ENCODE results near the gene TOM1.
A peak's percentile ranks its signal among the peaks of the same experiment; 100 is the strongest.
"Not testable (repeated sequence)": the region's sequence is repeated elsewhere in the genome, so short reads cannot be mapped to it uniquely, and the experiment has no call there.

The TOM1 gene

DNA sequence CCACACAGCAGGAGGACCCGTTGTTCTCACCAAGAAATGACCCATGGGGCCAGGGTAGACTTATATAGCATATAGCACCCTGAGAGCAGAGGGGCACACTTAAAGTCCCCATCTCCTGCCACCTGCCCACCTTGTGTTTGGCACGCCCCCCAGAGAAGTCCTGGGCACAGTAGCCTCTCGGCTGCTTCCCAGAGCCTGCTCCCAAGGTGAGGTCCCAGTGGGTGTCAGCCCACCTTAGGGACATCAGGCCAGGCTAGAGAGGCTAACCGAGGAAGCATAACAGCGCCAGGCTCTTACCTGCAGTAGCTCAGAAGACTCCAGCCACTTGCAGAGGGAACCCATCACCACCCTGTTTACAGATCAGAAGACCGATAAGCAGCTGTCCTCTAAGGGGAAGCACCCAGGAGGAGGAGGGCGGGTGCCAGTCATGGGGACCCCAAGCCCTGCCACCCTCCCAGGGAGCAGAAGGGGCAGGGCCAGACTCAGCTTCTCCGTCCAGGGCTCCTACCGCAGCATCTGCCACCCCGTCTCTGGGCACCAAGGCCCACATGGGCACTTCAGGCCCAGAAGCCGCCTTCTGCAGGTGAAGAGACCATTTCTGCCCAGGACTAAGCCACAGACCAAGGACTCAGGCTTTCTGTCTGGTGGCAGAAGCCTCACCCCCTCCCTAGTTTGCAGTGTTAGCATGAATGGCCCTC lies 46.3 kb downstream of the TOM1 start:
- DNase-seq (ENCODE audit: low read depth, low spot score): no peak

DNA sequence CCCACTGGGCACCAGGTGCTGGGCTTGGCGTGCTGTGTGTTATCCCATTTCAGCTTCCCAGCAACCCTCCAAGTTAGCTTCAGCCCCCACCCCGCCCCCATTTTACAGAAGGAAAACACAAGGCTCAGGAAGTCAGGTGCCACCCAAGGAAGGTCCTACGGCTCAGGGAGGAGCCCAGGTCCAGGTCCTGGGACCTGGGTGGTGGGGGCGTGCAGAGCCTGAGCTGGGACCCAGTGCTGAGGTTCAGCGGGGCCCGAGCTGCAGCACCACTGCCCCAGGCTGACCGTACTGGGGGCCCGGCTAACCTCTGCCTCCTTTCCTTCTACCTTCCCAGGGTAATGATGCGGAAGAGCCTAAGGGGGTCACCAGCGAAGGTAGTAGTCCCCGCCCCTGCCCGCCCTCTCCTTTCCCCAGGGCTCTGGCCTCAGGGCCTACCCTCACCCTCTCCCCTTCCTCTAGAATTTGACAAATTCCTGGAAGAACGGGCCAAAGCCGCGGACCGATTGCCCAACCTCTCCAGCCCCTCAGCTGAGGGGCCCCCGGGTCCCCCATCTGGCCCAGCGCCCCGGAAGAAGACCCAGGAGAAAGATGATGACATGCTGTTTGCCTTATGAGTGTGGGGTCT lies 47.0 kb downstream of the TOM1 start:
- peak; percentile 64 for DNase-seq (ENCODE audit: low read depth, low spot score)

DNA sequence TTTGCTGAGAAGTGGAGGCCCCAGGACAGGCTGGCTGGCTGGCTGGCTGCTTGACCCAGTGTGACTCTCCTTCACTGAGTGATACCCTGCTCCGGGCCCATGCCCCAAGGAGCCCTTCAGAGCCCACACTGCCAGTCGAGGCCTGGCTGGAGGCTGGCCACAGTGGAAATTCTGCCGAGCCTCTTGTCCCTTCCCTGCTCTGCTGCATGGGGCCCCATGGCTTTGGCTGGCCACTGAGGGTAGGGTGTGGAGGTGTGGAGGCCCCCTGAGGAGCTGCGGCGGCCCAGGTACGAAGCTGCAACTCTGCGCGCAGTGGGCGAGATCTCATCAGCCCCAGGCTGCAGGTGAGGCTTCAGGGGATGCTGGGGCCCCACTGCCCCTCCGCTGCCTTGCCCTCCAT lies 47.8 kb downstream of the TOM1 start:
- no peak for DNase-seq (ENCODE audit: low read depth, low spot score)

DNA sequence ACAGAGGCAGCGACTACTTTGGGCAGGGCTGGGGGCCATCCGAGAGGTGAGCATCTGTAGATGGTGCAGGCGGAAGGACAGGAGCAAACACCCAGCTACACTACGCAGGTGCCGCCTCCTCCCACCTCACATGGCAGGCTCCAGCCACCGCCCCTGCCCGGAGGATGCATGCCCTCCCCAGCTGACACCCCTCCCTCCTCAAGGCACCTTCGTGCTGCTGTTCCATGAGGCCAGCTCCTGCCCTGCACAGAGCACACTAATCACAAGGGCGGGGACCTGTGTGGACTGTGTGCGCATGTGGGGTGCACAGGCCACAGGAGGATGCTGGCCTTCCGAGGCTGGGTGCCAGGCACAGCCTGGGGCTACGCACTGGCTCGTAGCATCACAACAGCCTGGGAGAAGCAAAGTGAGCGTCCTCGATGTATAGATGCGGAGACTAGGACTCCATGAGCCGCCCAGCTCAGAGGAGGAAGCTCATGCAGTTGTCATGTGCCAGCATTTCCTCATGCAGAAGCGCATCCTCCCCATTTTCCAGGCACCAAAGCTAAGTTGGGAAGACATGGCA lies 48.4 kb downstream of the TOM1 start:
- DNase-seq (ENCODE audit: low read depth, low spot score): no peak

DNA sequence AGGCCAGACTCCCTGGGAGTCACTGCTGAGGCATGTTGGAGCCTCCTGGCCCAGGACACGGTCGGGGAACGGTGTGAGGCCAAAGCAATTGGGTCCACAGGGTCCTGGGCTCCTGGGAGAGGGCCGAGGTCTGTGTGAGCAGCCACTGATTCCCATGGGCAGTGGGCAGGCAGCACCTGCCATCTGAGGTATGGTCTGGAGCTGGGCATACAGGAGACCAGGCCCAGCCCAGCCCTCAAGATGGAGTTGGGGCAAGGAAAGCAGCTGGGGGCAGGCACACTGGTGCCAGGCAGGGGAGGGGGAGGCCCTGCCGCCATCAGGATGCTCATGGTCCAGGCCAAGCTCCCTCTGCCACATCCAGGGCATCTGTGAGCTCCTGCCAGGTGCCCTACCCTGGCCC lies 49.0 kb downstream of the TOM1 start:
- no peak for DNase-seq (ENCODE audit: low read depth, low spot score)

DNA sequence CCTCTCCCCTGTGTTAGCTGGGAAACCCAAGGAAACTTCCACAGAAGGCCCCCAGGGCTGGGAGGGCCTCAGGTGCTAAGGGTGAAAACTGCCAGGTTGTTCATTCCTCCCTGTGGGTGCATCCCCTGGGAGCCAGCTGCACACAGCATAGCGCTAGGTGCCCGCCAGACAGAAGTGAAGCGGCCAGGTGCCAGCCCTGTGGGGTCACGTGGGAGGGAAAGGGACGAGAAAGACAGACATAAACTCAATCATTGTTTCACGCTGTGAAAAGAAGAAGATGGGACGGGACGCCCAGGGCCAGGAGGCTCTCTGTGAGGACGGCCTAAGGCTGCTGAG lies 49.6 kb downstream of the TOM1 start:
- DNase-seq (ENCODE audit: low read depth, low spot score): no peak

DNA sequence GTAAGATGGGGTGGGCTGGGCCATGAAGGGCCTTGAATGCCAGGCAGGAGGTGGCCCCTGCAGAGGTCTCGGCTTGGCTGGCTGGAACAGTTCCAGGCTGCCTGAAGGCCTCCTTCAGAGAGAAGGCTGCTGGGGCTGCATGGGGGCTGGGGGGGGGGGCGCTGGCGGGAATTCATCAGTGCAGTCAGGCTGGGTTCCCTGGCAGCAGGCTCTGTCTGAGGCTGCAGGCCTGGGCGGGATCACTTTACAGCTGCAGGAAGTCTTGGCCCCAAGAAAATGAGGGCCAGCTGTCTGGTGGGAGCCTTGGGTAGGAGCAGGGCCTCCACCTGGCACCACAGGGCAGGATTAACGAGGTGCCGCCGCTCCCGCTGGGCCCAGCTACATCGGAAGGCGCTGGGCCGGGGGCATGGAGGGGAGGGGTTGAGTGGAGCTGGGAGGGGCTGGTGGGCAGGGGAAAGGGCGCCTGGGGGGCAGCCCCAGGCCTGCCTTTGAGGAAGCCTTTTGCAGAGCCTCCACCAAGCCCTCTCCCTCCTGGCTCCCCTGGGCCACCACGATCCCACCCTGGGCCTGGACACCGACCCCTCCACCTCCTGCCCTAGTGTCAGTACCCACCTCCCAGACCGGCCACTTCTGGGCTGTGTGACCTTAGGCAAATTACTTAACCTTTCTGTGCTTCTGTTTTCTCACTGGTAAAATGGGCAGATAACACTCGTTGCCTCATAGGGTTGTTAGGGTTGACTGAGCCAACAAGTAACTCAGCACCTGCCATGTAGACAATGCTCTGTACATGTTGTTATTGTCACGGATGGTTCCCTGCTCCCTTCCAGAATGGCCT lies 50.2 kb downstream of the TOM1 start:
- DNase-seq (ENCODE audit: low read depth, low spot score): no peak

DNA sequence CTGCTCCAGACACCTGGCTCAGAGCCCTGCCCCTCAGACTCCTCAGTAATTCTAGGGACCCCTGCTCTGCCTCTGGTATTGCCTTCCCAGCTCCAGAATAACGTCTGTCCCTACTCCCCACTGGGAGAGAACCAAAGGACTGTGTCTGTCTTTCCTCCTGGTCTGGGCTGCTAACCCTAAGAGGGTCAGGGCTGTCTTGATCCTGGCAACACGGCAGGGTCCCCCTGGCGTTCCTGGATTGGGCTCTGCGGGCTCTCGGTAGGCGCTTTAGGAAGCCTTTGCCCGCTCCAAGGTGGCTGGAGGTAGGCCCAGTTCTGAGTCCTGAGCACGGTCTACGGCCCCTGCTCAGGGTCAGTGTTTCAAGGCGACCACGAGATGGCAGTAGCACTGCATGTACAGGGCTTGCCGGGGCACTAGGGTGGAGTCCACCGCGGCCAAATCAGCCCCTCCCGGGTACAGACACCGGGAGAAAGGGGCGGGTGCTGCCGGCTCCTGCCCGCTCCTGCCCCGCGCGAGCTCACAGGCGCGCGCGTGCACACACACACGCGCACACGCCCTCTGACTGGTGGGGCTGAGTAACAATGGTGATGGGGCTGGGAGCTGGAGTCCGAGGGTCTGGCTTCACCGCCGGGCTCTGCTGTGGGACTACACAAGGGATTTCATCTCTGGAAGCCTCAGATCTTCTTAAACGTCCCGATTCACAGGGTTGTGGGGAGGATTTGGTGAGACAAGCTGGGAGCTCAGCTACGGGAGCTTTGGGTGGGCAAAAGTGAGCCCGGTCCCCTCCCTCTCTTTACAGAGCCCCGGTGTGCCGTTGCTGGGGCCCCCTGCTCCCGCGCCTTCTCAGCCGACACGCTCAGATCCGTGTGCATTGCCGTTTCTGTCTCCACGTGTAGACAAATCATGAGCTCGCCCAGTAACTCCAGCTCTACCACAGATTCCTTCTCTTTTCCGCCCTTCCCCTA lies 51.1 kb downstream of the TOM1 start:
- peak; percentile 94 for DNase-seq (ENCODE audit: low read depth, low spot score)

DNA sequence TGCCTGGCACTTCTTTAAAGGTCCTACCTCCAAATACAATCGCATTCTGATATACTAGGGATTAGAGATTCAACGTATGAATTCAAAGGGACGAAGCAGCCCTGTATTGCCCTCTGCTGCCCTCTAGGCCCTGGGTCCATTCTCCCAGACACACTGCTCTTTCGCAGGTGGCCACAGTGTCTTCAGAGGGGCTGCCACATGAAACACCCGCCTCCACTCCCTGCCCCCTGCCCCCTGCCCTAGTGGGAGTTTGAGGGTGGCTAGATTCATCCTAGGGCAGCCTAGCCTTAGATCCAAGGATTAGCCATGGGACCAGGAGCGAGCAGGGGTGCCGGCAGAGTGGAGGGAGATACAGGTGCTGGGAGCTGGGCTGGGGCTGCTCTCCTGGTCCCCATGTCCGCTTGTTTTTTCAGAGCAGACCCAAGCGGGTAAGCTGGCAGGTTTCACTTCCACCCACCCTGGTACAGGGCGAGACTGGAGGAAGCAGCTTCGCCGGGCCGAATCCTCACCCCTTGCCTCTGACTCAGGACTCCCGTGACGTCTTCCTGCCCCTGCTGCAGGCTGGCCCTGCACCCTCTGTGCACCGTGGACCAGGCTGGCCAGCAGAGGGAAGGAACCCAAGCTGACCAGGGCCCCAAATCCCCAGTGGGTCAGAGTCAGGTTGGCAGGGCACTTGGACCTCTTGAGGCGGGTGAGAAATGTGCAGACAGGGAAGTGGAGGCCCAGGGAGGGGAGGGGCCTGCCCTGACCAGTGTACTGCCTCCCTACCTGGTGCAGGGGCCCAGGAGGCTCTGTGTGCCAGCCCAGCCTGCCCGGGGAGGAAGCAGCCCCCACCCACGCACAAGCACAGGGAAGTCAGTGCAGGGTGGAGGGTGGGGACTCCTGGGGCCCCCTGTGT lies 52.8 kb downstream of the TOM1 start:
- peak; percentile 52 for DNase-seq (ENCODE audit: low read depth, low spot score)

DNA sequence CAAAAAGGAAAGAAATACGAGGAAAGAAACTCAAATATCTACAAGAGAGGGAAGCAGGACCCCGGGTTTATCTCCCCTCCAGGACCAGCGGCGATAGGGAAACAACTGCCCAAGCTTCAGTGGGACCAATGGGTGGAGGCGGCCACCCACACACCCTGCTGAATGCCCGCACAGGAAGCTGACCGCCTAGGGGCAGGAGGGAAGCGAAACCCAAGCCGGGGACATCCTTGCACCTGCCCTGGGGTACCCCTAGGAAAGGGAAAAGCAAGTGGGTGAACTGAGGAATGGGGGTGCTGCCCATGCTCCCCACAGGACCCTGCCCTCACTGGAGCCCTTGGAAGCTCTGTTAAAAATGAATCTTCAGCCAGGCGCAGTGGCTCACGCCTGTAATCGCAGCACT lies 53.6 kb downstream of the TOM1 start:
- DNase-seq (ENCODE audit: low read depth, low spot score): no peak

DNA sequence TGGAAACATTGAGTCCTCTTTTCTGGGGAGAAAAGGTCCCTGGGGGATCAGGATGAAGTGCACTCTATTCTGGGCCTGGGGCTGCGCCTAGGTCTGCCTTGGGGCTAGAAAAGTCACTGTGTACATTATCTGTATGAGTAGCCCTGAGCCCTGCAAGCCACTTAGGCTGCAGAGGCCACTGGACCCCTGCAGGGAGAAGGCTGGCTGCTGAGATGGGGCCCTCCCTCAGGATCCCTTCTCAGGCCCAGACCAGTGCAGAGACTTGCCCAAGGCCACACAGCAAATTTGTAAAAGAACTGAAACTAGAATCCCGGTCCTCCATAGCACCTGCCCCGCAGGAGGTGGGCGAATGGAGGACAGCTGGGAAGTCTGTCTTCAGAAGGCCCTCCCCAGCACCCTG lies 54.4 kb downstream of the TOM1 start:
- DNase-seq (ENCODE audit: low read depth, low spot score): no peak

DNA sequence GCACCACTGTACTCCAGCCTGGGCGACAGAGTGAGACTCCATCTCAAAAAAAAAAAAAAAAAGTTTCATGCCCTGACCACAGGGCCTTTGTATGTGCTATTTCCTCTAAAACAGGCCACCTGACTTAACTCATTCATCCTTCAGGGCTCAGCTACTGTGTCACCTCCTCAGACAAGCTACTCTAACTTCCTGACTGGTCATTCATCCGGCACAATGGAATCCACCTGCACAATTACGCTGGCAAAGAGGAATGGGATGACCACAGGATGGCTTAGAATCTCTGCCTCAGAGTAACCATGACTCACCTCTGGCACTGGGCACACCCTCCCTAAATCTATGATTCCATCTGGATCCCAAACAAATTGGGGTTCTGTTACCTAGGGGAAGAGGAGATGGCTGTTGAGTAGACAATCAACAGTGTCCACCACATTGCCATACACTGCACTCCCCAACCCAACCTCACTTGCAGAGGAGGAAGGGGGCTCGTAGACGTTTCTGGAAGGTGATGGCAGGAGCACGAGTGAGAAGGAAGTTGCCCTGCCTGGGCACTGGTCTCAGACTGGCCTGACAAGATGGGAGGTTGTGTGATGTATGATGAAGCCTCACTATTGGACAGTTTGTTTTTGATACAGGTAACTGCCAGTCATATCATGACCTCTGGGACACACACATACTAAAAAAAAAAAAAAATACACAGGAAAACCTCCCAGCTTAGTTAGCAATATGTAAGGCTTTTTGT lies 58.4 kb downstream of the TOM1 start:
- DNase-seq (ENCODE audit: low read depth, low spot score): no peak

DNA sequence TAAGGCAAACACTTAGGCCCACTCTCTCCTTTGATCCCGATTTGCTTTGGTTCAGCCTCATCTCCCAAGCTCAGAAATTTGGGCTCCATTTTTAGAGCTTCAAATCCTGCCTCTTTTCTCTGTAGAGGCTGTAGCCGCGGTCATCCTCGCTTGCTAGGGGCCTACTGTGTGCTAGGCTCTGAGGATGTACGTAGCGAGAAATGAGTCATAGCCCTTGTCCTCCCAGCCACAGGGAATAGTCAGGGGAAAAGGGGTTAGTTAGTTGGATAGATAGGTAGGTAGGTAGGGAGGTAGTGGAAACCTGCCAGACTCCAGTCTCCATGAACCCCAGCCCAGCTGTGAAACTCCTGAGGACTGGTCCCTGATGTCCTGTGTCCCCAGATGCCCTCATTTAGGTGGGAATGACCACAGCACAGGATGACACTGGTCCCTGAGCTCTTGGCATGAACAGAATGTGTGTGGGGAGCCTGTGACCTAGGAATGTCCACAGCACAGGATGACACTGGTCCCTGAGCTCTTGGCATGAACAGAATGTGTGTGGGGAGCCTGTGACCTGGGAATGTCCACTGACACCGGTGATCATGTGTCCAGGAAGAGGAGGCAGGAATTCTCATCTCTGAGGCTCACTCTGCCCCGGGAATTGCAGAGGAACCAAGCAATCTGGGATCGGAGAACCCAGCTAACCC lies 59.8 kb downstream of the TOM1 start:
- no peak for DNase-seq (ENCODE audit: low read depth, low spot score)

DNA sequence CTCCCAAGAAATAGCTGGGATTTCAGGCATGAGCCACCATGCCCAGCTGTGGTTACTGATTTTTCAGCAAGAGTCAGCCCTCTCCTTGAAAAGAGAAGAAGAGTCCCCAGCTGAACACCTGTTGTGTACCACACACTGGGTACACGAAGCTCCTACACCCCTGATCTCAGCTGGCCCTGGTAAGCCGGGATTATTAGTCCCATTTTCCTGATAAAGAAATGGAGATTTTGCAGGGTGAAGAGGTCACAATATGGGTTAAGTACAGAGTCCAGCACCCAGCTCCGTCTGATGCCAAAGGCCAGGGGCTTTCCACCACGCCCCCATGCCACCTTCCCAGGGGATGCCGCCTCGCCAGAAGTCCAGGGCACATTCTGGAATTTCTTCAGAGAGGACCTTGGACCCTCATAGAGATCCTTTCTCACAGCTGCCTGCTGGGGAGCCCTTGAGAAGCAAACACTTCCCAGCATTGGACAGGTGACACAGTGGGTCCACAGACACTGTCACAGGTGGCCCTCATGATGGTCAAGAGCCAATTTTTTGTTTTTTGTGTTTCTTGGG lies 61.4 kb downstream of the TOM1 start:
- no peak for DNase-seq (ENCODE audit: low read depth, low spot score)

DNA sequence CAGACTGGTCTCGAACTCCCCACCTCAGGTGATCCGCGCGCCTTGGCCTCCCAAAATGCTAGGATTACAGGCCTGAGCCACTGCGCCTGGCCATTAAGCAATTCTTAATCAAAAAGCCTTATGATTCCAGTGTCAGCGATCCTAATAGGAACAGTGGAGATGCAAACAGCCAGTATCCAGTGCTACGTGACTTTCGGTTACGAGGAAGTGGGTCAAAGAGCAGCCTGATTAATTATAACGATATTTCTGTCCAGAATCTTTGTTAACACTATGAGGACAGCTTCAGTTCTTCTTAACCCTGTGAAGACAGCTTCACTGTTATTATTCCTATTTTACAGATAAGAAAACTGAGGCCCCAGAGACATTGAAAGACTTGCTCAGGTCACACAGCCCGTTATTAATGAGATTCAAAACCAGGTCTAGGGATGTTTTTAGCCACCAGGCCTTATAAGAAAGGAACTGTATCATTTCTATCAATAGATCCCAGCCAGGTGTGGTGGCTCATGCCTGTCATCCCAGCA lies 63.9 kb downstream of the TOM1 start:
- no peak for DNase-seq (ENCODE audit: low read depth, low spot score)

DNA sequence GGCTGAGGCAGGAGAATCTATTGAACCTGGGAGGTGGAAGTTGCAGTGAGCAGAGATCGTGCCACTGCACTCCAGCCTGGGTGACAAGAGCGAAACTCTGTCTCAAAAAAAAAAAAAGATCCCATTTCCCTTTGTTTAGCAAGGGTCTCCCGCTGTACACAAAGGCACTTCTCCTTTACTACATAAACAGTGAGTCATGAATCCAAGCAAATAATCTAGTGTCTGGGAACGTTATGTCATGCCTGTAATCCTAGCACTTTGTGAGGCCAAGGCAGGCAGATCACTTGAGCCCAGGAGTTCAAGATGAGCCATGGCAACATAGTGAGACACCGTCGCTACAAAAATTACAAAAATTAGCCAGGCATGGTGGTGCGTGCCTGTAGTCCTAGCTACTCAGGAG lies 64.5 kb downstream of the TOM1 start:
- not testable (repeated sequence) for DNase-seq (ENCODE audit: low read depth, low spot score)

DNA sequence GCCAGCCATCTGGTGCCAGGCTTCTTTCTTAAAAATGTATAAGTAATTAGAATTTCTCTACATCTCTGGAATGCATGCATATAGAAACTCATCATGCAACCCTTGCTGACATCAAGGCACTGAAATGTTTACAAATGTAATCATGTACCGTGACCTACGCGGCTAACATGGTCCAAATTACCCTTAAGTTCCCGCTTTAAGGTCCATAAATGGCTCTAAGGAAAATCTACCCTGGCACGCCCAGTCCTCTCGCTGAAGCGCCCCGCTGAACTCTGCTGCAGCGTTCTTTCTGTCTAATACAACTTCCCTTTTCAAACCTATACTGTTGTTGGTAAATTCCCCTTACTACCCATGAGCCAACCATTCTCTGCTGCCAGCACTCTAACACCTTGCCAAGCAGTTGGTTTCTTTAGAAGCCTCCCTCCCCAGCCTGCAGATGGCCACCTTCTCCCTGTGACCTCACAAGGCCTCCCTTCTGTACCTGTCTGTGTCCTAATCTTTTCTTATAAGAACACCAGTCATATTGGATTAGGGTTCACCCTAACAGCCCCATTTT lies 67.7 kb downstream of the TOM1 start:
- no peak for DNase-seq (ENCODE audit: low read depth, low spot score)

DNA sequence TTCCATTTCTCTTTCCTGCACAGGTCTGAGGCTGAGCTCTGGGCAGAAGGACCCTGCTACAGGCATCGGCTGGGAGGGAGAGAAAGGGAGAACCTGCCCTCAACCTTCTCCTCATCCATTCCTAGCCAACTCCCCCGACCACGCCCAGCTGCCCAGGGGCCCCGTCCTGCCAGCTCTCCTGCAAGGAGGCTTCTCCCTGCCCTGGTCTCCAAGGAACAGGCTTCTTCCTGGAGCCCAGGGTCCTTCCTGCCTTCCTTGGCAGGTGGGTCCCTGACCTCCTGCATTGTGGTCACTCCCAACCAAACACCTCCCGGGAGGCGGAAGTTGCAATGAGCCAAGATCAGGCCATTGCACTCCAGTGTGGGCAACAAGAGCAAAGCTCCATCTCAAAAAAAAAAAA lies 68.7 kb downstream of the TOM1 start:
- DNase-seq (ENCODE audit: low read depth, low spot score): no peak

Data from ELF-1 (cell line).